H1 (cell line): Measurements from ENCODE around the gene ZNF831. TPM values are rescaled to one million over a fixed set of nuclear protein-coding genes. Genes with fewer than 3 reads are reported as not detected.

Experiments
- CTCF ChIA-PET: fragments of 300-600 bp; sonication (Branson Sonifier 250); formaldehyde crosslinking; loops from one replicate; lab custom pipeline; 2021; ENCODE audit not compliant: partially characterized antibody; lab: Charles Lee
- POLR2A ChIA-PET: fragments of 300-600 bp; sonication (Branson Sonifier 250); formaldehyde crosslinking; loops from one replicate; lab custom pipeline; 2021; ENCODE audit warnings: inconsistent platforms; ENCODE audit not compliant: partially characterized antibody; lab: Charles Lee
- DNase-seq, 2 experiments: peaks; one replicate each; pipeline versions ENCODE4 v3.0.0 to v3.0.0-alpha.2; 2010 to 2022; ENCODE audit warnings: low spot score in 2 of 2, low read depth in 1 of 2, mixed read lengths in 1 of 2
- FAIRE-seq: peaks from 2 replicates; lab custom pipeline; 2011; peaks lifted over from hg19 to GRCh38; lab: Jason Lieb, UNC
- H2AFZ ChIP-seq: 2 replicates; pipeline ENCODE4 v1.8.1; 2012; ENCODE audit warnings: low read length, inconsistent platforms
- H2AK5ac ChIP-seq: 2 replicates; pipeline ENCODE4 v1.6.1; 2013; ENCODE audit warnings: low read depth, low read length
- H2BK120ac ChIP-seq: replicated peaks from 2 replicates; pipeline ENCODE3; 2013; ENCODE audit warnings: low read depth, low read length, inconsistent platforms
- H2BK12ac ChIP-seq: 2 replicates; pipeline ENCODE4 v1.6.1; 2013; ENCODE audit warnings: low read depth, low read length
- H2BK15ac ChIP-seq: 2 replicates; pipeline ENCODE4 v1.6.1; 2013; ENCODE audit warnings: low read length
- H2BK20ac ChIP-seq: 2 replicates; pipeline ENCODE4 v1.6.1; 2013; ENCODE audit warnings: low read length
- H2BK5ac ChIP-seq: 2 replicates; pipeline ENCODE4 v1.6.1; 2013; ENCODE audit warnings: low read depth, low read length
- H3K14ac ChIP-seq: 2 replicates; pipeline ENCODE4 v1.6.1; 2013; ENCODE audit warnings: inconsistent platforms; ENCODE audit not compliant: insufficient read length
- H3K18ac ChIP-seq: 2 replicates; pipeline ENCODE4 v1.6.1; 2013; ENCODE audit warnings: low read length; ENCODE audit errors: extremely low read depth
- H3K23ac ChIP-seq: 2 replicates; pipeline ENCODE4 v1.6.1; 2013; ENCODE audit warnings: inconsistent platforms; ENCODE audit not compliant: insufficient read length
- H3K23me2 ChIP-seq: 2 replicates; pipeline ENCODE4 v1.6.1; 2013; ENCODE audit warnings: low read depth, low read length
- H3K27ac ChIP-seq: 2 replicates; pipeline ENCODE4 v1.6.1; 2011; ENCODE audit warnings: low read depth, low read length, inconsistent platforms
- H3K27me3 ChIP-seq, 4 experiments: replicated peaks in 1 of 4; 1 replicate in 1 of 4; 2 replicates in 3 of 4; pipeline versions ENCODE4 v1.6.1 to v1.8.1; 2011 to 2013; ENCODE audit warnings: low read length in 3 of 4, mild to moderate bottlenecking in 3 of 4, inconsistent platforms in 2 of 4, mixed read lengths in 2 of 4, moderate library complexity in 1 of 4; ENCODE audit not compliant: control insufficient read depth in 3 of 4, insufficient read depth in 3 of 4; ENCODE audit errors: extremely low read depth in 1 of 4
- H3K36me3 ChIP-seq, 4 experiments: 2 replicates each; pipeline versions ENCODE4 v1.6.1 to v1.8.1; 2011 to 2013; ENCODE audit warnings: mild to moderate bottlenecking in 4 of 4, low read length in 3 of 4, moderate library complexity in 2 of 4, control low read depth in 1 of 4, inconsistent platforms in 1 of 4; ENCODE audit not compliant: insufficient read depth in 4 of 4, control insufficient read depth in 2 of 4
- H3K4ac ChIP-seq: replicated peaks from 2 replicates; pipeline ENCODE3; 2013; ENCODE audit warnings: low read length, low read depth, mixed read lengths, inconsistent platforms; ENCODE audit not compliant: insufficient read length
- H3K4me1 ChIP-seq, 4 experiments: replicated peaks in 1 of 4; 1 replicate in 1 of 4; 2 replicates in 3 of 4; pipeline versions ENCODE4 v1.6.1 to v1.8.1; 2011 to 2013; ENCODE audit warnings: low read length in 3 of 4, inconsistent platforms in 2 of 4, mixed read lengths in 1 of 4; ENCODE audit not compliant: insufficient read depth in 4 of 4, control insufficient read depth in 3 of 4
- H3K4me2 ChIP-seq, 2 experiments: 2 replicates each; pipeline versions ENCODE4 v1.6.1 to v1.8.1; 2011 to 2013; ENCODE audit warnings: low read depth in 2 of 2, low read length in 2 of 2, control low read depth in 1 of 2, inconsistent platforms in 1 of 2, mild to moderate bottlenecking in 1 of 2; ENCODE audit not compliant: insufficient read depth in 1 of 2
- H3K4me3 ChIP-seq, 4 experiments: fragments of 200-600, 300-600 bp in 1 of 4; sonication (generic), shearing (Covaris generic), sonication (Bioruptor Twin) in 1 of 4; 2 replicates each; pipeline versions ENCODE4 v1.5.1 to v1.8.1; 2011 to 2016; ENCODE audit warnings: low read length in 4 of 4, low read depth in 3 of 4, control low read depth in 2 of 4, inconsistent platforms in 2 of 4, mild to moderate bottlenecking in 2 of 4, mixed read lengths in 1 of 4, moderate library complexity in 1 of 4; ENCODE audit not compliant: insufficient read depth in 2 of 4; ENCODE audit errors: extremely low read depth in 1 of 4
- H3K56ac ChIP-seq: replicated peaks from 2 replicates; pipeline ENCODE3; 2013; ENCODE audit warnings: low read depth, mild to moderate bottlenecking, mixed read lengths, low read length, inconsistent platforms; ENCODE audit not compliant: insufficient read length
- H3K79me1 ChIP-seq: 2 replicates; pipeline ENCODE4 v1.6.1; 2013; ENCODE audit warnings: low read depth, low read length, control low read depth
- H3K79me2 ChIP-seq, 2 experiments: 2 replicates each; pipeline versions ENCODE4 v1.6.1 to v1.8.1; 2012 to 2013; ENCODE audit warnings: low read length in 2 of 2, mild to moderate bottlenecking in 2 of 2, inconsistent platforms in 1 of 2; ENCODE audit not compliant: insufficient read depth in 2 of 2, control insufficient read depth in 1 of 2
- H3K9ac ChIP-seq, 4 experiments: replicated peaks in 1 of 4; 1 replicate in 1 of 4; 2 replicates in 3 of 4; pipeline versions ENCODE4 v1.6.1 to v1.8.1; 2011 to 2013; ENCODE audit warnings: low read depth in 3 of 4, low read length in 3 of 4, control low read depth in 2 of 4, mild to moderate bottlenecking in 2 of 4, moderate library complexity in 2 of 4, inconsistent platforms in 1 of 4; ENCODE audit errors: extremely low read depth in 1 of 4
- H3K9me3 ChIP-seq, 2 experiments: 2 replicates each; pipeline versions ENCODE4 v1.6.1 to v1.8.1; 2012 to 2013; ENCODE audit warnings: mild to moderate bottlenecking in 2 of 2, moderate library complexity in 2 of 2, control low read depth in 1 of 2, inconsistent platforms in 1 of 2, low read depth in 1 of 2, low read length in 1 of 2, mixed read lengths in 1 of 2; ENCODE audit not compliant: insufficient read depth in 2 of 2
- H4K20me1 ChIP-seq, 2 experiments: replicated peaks in 1 of 2; 2 replicates each; pipeline versions ENCODE3 to v1.8.1; 2011 to 2013; ENCODE audit warnings: inconsistent platforms in 2 of 2, low read length in 2 of 2, mild to moderate bottlenecking in 1 of 2; ENCODE audit not compliant: insufficient read depth in 2 of 2, control insufficient read depth in 1 of 2
- H4K5ac ChIP-seq: 2 replicates; pipeline ENCODE4 v1.6.1; 2013; ENCODE audit warnings: low read length, low read depth, mixed read lengths, inconsistent platforms; ENCODE audit not compliant: insufficient read length
- H4K8ac ChIP-seq: 2 replicates; pipeline ENCODE4 v1.8.0; 2013; ENCODE audit warnings: mild to moderate bottlenecking, moderate library complexity, low read length, inconsistent platforms; ENCODE audit not compliant: insufficient read depth; ENCODE audit errors: extremely low read depth
- H4K91ac ChIP-seq: replicated peaks from 2 replicates; pipeline ENCODE3; 2013; ENCODE audit warnings: low read length, mixed read lengths, inconsistent platforms; ENCODE audit not compliant: insufficient read length
- BRCA1 ChIP-seq: IDR thresholded peaks from 2 replicates; pipeline ENCODE4 v1.6.1; 2012; ENCODE audit warnings: low read depth, low read length, improper control_type of control experiment
- FOSL1 ChIP-seq: IDR thresholded peaks from 2 replicates; pipeline ENCODE4 v1.6.1; 2011; ENCODE audit warnings: mild to moderate bottlenecking, low read depth, low read length, moderate library complexity; ENCODE audit not compliant: insufficient read depth
- KDM4A ChIP-seq: IDR thresholded peaks from one replicate; pipeline ENCODE4 v1.7.1; 2012; ENCODE audit warnings: low read depth, mild to moderate bottlenecking, moderate library complexity, low read length, inconsistent platforms; ENCODE audit not compliant: severe bottlenecking
- YY1 ChIP-seq: IDR thresholded peaks from 2 replicates; pipeline ENCODE4 v1.6.1; 2011; ENCODE audit warnings: low read depth, mild to moderate bottlenecking, low read length
- WGBS, 2 experiments: shearing (Covaris generic) in 1 of 2; methylation state at CpG; one replicate each; pipeline versions ENCODE4 v1.1.6 to v1.1.7; 2013 to 2015; ENCODE audit warnings: low lambda C conversion rate in 2 of 2, mixed read lengths in 2 of 2, inconsistent platforms in 1 of 2, low coverage in 1 of 2, missing lambda C conversion rate in 1 of 2; ENCODE audit not compliant: insufficient replicate concordance in 2 of 2, insufficient coverage in 1 of 2, insufficient read length in 1 of 2; ENCODE audit errors: extremely low coverage in 1 of 2, missing lambda C conversion rate in 1 of 2; 5-methylcytosine and 5-hydroxymethylcytosine counted together
- polyA plus RNA-seq, 7 experiments: library from polyadenylated mRNA; depleted of rRNA in 3 of 7; stranded (reverse) in 5 of 7; unstranded in 2 of 7; fragments of >200 nt in 5 of 7; fragments of 200-250 nt in 2 of 7; gene quantifications; 1 replicate in 5 of 7; 2 replicates in 1 of 7; 4 replicates in 1 of 7; pipeline versions ENCODE4 v1.2.1 to v1.2.3, GENCODE V29; 2011 to 2013; ENCODE audit warnings: missing spikeins in 2 of 7, mixed read lengths in 2 of 7
- total RNA-seq: library from RNA; stranded (reverse); fragmentation: NEBNext Ultra II Directional; extraction: Animal tissue kit (Norgen Biotek cat#: 25700); gene quantifications from 2 replicates; pipeline ENCODE4 v1.2.1, GENCODE V29; 2021
- TF ChIP-seq, protein P1 (sequence below): IDR thresholded peaks from 2 replicates; pipeline ENCODE4 v1.6.1; 2012; ENCODE audit warnings: inconsistent platforms

The ZNF831 gene
- total and polyA plus RNA-seq, 2 of the 8 experiments (the other 6 are each of a cell fraction or from before 2014, with no cell fraction given) = not detected

DNA sequence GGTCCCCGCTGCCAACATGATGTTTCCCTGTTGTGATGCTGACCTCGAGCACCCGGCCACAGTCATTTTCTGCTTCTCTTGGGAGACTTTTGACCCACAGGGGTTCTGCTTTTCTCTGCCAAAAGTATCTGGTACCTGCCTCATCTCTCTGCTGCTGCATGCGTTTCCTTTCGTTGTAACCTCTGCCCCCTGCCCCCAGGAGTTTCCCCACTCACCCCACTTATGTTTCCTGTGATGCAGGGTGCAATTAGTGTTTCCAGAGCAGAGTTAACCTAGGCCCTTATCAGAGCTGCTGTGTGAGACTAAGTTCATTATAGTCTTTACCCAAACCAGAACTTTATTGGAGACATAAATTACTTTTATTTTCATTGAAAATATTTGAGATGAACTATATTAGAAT is 71.6 kb downstream of the ZNF831 start:
- H3K14ac ChIP-seq = no peak overlapping the region
- no peaks in the 10 kb centered on the region for H3K79me2 ChIP-seq
- no peaks in the 10 kb centered on the region for H3K27me3 ChIP-seq
- no peaks in the 10 kb centered on the region for H3K36me3 ChIP-seq
- no peak overlapping the region for H3K23ac ChIP-seq
- no peak overlapping the region for H2BK12ac ChIP-seq
- no peaks in the 10 kb centered on the region for H3K4me1 ChIP-seq
- H3K9me3 ChIP-seq = no peaks in the 10 kb centered on the region
- no peaks in the 10 kb centered on the region for H3K23me2 ChIP-seq
- ChIA-PET CTCF (no interaction called here), POLR2A (no interaction called here)
- H3K18ac ChIP-seq = no peak overlapping the region
- H3K79me1 ChIP-seq = no peaks in the 10 kb centered on the region
- no peak overlapping the region for H2BK20ac ChIP-seq
- no peak for FAIRE-seq
- no peak overlapping the region for H2BK5ac ChIP-seq
- H3K9ac ChIP-seq = no peak overlapping the region
- H2BK120ac ChIP-seq = no peak overlapping the region
- H3K56ac ChIP-seq = no peak overlapping the region
- H2BK15ac ChIP-seq = no peak overlapping the region
- DNase-seq = no peak
- no peaks in the 10 kb centered on the region for H4K20me1 ChIP-seq
- H2AFZ ChIP-seq = no peak overlapping the region
- H4K91ac ChIP-seq = no peak overlapping the region
- H3K27ac ChIP-seq = no peak overlapping the region
- H3K4me2 ChIP-seq = no peak overlapping the region
- TF ChIP-seq BRCA1 (no peak), KDM4A (no peak), FOSL1 (no peak), YY1 (no peak)
- TF ChIP-seq, protein P1, sequence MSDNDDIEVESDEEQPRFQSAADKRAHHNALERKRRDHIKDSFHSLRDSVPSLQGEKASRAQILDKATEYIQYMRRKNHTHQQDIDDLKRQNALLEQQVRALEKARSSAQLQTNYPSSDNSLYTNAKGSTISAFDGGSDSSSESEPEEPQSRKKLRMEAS = no peak
- 86% methylated on average over 5 of the region's 5 CpGs; no CpG with 5 or more reads in 1 of the 2 experiments for WGBS, 2 experiments
- no peak overlapping the region for H2AK5ac ChIP-seq
- no peak overlapping the region for H3K4ac ChIP-seq
- no peak overlapping the region for H3K4me3 ChIP-seq
- no peak overlapping the region for H4K8ac ChIP-seq
- no peak overlapping the region for H4K5ac ChIP-seq
